GM20000 (cell line): ENCODE results near the gene AMPH.

Source experiments
- DNase-seq: peaks from one replicate; pipeline ENCODE4 v3.0.0; 2012; ENCODE audit warnings: low spot score
- CTCF ChIP-seq: IDR thresholded peaks from 2 replicates; pipeline ENCODE4 v1.5.1; 2012; ENCODE audit warnings: mild to moderate bottlenecking, control low read depth; ENCODE audit errors: extremely low read depth, missing control alignments

Gene AMPH

GRCh38 chr7:38382684-38383083 is 248.5 kb downstream of the AMPH start:
- DNase-seq = no peak
- no peak for TF ChIP-seq CTCF

- no peak for DNase-seq
- TF ChIP-seq CTCF = no peak
These were observed 255.7 kb downstream of the AMPH start for GRCh38 chr7:38375453-38375852.

- DNase-seq = peak; percentile 43
- TF ChIP-seq CTCF = peak; percentile 25
These were observed 256.7 kb downstream of the AMPH start for GRCh38 chr7:38374507-38374906.

GRCh38 chr7:38373155-38373554 is 258.0 kb downstream of the AMPH start:
- TF ChIP-seq CTCF = no peak
- DNase-seq = no peak

GRCh38 chr7:38372290-38372689 is 258.9 kb downstream of the AMPH start:
- TF ChIP-seq CTCF = no peak
- DNase-seq = no peak

GRCh38 chr7:38369816-38370493 is 261.2 kb downstream of the AMPH start:
- peak; percentile 86 for TF ChIP-seq CTCF
- DNase-seq = peak; percentile 63

- TF ChIP-seq CTCF = peak; percentile 59
- DNase-seq = peak; percentile 57
These were observed 263.0 kb downstream of the AMPH start for GRCh38 chr7:38368191-38368605.
